Cerebellar cortex (tissue), 1 donor: Measurements from ENCODE around the gene ZFHX3.

Source experiments
- DNase-seq: peaks from one replicate; pipeline ENCODE4 v3.0.0-alpha.2; 2015; ENCODE audit warnings: low spot score

Gene ZFHX3

DNA sequence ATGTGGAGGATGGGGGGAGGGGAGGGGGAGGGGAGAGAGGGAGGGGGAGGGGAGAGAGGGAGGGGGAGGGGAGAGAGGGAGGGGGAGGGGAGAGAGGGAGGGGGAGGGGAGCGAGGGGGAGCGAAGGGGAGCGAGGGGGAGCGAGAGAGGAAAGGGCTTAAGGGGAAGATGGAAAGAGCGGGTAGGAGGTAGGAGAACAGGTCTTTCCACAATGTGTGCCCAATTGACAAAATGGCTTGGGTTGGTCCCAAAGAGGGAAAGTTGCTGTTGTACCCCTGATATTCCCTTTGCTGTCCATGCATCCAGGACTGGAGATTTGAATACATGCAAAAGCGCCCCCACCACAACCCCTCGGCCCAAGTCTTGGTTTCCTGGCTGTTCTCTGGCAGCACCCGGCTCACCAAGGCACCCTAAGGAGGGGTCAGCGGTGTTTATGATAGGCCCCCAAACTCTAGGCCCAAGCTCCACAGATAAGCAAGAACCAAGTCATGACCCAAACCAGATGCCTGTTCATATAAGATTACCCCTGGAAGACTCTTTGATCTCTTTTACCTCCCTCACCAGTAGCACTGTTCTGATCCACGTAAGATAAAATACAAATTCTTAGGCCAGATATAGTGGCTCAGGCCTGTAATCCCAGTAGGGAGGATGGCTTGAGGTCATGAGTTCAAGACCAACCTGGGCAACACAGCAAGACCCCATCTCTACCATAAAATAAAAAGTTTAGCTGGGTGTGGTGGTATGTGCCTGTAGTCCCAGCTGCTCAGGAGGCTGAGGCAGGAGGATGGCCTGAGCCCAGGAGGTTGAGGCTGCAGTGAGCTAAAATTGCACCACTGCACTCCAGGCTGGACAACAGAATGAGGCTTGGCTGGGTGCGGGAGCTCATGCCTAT is 119.6 kb downstream of the ZFHX3 start:
- no peak for DNase-seq

DNA sequence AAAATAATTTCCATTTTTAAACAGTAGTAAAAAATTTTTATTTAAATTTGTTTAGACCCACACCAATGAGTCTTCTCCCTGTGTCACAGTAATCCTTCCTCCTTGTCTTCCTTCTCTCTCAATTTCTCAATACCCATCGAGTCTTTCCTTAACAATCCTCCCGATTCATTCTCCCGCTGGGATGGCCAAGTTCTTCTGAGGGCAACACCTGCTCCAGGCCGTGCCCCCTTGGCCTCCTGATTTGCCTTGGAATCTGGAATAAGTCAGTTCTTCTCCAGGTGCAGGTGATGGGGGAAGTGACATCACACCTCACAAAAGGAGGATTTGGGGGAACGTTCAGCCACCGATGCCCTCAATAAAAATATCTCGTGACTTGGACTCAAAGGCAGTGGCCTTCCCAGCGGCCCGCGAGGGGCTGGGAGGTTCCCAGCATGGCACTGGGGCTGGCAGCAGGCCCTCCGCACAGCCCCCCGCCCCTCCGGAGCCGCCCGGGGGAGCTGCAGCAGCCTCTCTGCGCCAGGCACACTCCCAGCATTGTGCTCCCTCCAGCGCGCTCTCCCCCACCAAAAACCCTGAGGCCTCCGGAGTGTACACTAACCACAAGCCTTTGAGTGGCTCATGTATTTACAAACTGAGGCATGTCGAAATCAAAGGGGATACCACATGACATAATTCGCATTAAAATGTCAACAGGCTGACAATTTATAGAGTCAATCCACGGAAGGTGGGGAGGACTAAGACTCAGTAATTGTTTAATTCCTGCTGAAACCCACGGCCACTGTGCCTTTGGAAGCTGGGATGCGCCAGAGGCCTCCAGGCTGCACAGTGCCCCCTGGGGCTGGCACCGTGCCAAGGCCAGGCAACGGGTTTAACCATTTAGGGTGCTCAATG is 120.5 kb downstream of the ZFHX3 start:
- no peak for DNase-seq

DNA sequence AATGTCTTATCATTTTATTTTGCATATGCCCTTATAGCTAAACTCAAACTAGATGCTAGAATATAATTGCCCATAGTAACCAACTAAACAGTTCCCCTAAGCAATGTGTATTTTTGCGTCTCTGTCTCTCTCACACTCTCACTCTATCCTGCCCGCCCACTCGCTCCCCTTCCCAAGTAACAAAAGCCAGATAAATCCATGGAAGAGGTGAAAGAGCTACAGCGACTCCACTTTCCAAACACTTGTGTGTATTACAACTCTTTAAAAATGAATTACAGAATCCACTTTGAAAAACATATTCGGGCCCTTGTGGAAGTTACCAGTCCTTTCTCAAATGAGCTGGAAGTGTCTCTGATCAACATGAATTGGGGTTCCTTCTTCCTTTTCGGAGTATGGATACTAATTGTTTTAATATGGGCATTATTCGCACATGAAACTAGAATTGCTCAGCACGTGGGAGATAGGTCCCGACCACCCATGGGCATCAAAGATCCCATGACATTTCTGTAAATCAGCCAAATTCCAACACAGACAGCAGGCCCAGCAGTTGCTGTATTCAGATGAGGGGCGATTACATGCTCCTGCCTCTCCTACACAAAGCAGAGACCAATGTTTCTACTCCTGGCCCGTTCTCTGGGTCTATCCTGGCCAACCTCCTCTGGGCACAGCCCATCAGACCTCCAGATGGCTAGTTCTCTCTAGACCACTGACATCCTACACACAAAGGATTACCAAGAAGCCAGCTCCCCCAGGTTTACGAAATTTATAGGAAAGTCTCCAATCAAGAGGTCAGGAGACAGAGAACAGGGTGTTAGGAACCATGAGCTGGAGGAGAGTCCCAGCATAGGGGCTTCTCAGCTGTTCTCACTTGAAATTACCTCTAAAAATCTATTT is 121.5 kb downstream of the ZFHX3 start:
- no peak for DNase-seq

DNA sequence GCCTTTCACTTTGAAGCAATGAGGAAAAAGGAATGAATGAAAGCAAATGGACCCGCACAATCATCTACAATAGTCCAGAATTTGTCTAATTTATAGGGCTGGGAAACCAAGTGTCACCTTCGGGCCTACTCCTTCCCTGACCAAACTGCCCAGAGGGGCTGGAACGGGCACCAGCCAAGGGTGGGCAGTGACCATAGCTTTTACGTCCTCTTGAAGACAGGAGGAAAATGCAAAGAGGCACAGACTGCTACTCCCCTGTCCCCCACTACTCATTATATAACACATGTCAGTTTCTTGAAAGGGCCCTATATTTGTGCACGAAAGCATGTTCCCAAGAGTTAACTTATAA is 122.3 kb downstream of the ZFHX3 start:
- DNase-seq: no peak

DNA sequence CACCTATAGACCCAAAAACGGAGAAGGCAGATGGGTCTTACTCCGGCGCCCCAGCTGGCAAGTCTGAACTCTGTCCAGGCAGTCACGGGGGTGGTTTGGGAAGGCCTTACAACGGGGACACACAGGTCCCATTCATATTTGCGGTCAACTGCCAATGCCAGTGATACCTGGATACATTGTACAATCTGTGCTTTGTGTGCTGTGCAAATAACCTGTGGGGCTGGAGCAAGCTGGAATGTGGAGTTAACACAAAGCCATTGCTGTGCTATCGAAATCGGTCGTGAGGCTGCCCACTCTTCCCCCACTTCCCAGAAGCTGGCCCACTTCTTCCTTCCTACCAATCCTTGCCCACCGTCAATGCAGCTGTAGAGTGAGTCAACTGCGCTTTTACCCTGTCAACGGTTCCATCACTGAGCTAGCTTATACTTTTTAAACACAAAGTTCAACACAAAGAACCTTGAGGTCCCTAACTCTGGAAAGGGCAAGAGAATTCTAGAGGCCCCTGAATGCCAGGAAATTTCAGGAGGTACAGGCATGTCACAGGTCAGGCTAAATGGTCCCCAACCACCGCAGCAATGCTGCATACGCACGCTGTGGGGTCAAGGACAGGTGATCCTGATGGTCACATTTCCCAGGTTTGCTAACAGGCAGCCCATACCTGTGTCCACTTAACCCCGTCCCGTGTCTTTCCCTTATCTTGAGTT is 122.8 kb downstream of the ZFHX3 start:
- DNase-seq: no peak

DNA sequence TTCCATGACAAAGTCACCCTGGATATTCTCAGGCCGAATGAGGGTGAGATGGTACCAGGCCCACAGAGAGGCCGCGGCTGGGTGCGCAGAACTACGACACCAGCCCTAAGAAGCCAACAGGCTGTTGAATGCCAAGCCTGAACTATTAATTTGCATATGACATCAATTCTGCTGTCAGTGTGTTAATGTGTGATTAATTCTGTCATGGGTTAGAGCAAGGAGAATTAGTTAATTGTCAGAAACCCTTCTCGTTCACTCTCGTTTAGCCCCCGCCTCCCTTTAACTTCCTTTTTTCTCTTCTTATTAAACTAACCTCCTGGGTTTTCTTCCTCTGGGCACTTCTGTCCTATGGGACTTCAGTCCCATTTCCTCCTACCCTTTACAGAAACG is 123.4 kb downstream of the ZFHX3 start:
- DNase-seq: no peak

DNA sequence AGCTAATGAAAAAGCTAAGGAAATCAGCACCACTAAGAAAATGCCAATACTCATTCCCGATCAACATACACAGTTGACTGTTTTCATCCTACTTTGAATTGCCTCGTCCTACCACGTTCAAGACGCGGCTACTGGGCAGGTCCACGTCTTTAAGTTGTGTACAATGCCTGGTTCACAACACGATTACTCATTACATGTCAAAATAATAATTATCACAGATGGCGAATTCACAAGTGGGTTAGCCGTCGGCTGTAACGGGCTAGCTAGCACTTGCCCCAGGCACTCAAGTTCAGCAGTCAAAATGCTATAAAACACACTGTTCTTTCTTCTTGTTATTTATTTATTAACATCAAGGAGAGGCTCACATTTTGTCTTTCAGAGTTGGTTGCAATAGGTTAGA is 124.2 kb downstream of the ZFHX3 start:
- DNase-seq: no peak

DNA sequence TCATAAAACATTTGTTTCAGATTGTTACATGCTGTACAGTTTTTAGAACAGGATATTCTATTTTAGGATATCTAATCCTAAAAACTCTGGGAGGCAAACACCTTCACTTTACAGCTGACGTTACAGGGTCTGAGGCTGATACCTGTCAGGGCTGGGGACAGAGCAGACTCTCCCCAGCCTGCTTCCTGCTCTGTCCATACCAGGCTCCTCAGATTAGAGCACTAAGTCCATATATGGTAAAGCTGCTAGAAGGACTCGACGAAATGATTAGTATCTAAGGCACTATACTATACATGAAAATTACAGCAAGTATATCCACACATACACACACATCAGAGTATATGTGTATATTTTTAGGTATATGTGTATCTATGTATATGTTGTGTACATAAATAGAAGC is 125.2 kb downstream of the ZFHX3 start:
- no peak for DNase-seq

DNA sequence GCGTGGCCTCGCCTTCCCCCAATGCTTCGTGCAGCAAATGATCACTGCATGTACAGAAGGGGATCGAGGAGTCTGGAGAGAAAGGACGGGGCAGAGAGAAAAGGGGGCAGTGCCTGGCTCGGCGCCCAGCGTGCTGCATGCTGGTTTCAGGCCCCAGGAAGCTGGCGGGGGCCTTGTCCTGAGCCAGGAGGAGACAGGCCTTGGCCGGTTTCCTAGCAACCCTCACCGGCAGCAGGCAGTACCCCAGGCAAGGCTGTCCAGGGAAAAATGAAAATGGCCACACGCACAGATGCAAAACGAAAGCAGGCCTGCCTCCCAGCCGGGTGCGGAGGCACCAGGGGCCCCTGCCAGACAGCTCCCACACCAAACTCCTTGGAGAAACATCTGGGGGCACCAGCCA is 126.3 kb downstream of the ZFHX3 start:
- peak; percentile 56 for DNase-seq

DNA sequence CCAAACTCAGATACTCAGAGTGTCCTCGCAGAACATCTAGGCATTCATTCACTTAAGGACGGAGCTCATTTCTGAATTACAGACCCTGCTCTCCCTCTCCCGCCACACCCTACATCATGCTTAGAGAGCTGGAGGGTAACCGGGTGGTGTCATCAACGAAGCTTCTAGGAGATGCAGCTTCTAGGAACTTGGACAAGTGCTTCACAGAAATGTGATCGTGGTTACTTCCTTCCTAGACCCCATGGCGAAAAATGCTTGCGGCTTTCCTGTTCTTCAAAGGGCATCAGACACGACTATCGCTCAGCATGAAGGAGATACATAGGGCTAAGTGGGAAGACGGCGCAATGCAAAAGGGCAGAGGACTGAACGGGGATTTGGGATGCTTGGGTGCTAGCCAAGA is 126.8 kb downstream of the ZFHX3 start:
- DNase-seq: no peak

DNA sequence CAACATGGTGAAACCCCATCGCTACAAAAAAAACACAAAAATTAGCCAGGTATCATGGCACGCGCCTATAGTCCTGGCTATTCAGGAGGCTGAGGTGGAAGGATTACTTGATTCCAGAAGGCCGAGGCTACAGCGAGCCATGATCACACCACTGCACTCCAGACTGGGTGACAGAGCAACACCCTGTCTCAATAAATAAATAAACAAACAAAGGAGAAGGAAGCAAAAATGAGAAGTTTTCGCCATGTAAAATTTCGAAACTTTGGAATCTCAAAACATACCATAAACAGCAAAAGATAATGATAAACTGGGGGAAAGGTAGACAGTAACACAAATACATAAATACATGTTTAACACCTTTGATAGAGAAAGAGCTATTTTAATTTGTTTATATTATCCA is 130.9 kb downstream of the ZFHX3 start:
- DNase-seq: no peak

DNA sequence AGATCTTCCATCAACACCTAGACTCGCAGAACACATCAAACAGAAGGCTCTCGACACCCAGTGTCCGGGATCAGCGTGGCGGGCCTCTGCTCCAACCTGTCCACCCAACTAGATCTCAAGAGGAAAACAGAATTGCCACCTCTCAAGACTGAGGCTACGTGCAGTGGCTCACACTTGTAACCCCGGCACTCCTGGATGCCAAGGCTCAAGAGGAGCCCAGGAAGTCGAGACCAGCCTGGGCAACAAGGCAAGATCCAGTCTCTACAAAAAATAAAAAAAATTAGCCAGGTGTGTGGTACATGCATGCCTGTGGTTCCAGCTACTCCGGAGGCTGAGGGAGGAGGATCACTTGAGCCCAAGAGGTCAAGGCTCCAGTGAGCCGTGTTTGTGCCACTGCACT is 132.6 kb downstream of the ZFHX3 start:
- no peak for DNase-seq

DNA sequence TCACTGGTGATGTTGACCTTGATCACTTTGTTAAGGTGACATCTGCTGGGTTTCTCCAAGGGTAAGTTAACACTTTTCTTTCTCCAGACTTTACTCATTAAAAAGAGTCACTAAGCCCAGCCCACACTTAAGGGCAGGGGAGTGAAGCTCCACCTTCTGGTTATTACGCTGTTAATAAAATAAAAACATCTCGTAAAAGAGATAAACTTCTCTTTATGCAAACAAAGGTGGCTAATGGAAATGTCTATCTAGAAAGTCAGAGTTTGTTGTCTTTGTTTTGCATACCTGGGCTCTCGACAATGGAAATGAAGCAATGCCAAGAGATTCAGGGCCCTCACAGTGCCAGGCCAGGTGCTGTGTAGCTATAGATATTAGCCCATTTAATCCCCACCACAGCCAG is 134.4 kb downstream of the ZFHX3 start:
- no peak for DNase-seq

DNA sequence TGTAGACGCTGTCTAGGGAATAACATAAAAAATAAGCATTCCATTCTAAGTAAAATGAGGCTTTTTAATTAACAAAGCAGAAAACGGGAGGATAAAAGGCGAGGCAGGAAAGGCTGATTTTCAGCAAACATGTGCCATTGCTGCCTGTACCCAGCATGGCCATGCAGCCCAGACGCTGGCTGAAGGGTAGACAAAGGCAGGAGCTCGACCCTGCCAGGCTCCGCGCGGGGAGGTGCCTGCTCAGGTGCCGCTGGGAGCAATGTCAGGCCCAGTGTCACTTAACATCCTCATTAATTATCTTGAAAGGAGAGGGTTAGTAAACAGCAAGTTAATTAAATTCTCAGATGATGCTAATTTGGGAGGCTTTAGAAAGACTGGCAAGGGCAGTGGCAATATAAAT is 136.0 kb downstream of the ZFHX3 start:
- DNase-seq: no peak

DNA sequence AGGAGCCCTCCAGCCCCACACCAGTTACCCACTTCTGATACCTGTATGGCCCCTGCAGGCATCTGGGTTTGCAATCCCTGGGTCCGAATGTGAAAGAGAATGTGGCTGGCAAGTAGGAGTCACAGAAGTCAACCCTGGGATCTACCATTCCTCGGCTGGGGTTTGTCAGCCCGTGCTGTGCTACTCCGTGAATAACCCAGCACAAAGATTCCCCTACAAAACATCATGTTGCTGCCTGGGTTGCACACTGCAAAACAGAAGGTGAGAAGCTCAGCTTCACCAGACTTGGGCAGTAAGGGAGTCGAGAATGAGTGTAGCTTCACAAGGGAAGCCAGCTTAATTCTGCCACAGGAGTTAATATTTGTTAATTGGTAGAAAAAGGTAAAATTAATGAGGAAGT is 137.1 kb downstream of the ZFHX3 start:
- peak; percentile 14 for DNase-seq

DNA sequence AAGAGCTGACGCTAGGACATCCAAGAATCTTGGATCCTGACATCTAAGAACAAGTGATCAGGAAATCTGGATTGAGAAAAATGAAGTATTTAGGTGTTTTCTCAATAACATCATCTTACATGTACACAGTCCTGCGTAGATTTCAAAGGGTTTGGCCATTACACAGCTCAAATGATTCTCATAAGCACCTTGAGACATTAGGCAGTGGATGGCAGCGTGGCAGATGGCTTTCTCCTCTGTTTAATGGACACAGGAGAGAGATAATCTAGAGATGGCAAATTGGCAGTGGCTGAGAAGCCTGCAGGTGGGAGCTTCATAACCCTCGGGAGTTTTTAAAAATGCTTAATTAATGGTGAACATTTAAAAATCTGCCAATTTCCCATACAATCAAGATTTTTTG is 137.5 kb downstream of the ZFHX3 start:
- peak; percentile 62 for DNase-seq

DNA sequence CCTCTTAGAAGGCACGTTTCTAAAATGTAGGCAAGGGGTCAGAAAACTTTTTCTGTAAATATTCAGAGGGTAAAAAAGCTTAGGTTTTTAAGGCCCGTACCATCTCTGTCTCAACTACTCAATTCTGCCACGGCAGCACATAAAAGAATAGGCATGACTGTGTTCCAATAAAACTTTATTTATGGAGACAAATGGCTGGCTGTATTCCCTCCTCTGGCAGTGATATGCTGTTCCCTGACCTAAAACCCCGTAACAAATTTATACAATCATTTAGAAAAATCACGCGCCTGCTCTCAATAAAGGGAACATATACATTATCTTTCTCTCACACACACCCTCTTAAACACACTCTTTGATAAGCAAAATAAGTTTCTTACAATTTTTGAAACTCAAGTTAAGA is 138.7 kb downstream of the ZFHX3 start:
- no peak for DNase-seq

DNA sequence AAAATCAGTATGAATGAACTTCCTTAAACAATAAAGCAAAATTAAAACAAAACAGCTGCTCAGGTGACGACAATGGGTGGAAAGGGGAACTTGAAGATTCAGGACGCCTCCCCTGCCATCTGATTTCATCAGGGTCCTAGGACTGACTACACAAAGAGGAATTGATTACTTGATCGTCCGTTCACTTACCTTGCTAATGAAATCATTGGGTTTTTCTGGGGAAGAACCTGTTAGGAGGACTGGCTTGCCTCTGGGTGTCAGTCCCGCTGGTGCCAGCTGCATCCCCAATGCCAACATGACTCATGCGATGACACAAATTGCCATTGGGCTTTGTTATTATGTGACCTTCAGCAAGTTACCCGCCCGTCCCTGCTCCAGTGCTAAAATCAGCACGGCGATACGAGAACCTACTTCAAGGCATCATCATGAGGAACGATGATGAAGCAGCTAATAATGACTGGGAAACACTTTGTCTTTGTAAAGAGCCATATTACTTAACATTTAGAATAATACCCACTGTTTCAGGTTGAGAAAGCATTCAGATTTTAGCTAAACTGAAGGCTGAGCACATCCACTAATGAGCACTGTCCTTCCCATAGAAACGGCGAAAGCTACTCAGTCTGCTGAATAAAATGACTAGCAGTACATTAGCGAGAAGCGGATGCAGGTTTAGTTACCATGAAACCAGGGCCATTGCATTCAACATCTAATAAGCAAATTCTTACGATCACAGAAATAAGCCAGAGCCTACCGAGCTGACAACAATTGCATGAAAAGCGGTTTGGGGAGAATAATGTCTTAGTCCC is 139.4 kb downstream of the ZFHX3 start:
- DNase-seq: no peak

DNA sequence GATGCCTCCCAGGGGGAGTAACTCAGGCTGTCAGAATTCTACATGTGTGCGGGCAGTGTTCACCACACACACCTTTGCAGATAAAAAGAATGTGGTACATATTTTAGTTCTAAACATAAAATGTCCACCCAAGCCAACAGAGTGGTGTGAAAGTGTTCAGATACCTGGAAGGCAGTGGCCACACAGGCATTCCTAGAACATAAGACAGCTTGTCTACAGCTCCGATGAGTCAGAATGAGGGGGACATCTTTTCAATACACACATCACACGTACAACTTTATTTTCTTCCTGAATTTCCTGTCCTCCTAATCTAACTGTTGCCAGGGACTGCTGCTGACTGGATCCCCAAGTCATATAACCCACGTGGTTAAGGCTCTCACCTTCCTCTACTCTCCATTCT is 142.3 kb downstream of the ZFHX3 start:
- DNase-seq: no peak

DNA sequence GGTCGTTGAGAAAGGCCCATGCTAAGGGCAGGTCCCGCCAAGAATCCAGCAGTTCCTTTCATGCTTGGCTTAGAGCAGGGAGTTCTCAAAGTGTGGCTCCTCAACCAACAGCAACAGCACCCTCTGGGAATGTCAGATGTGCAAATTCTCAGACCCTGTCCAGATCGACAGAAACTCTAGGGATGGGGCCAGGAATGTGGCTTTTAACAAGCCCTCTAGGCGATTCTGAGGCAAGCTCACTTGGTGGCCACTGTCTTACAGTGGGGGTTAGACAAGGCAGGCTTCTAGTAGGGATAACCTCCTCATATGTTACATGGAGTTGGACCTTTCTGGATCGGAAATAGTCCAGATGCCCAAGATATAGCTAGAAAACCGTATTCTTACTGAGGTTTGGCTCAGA is 144.8 kb downstream of the ZFHX3 start:
- DNase-seq: no peak

DNA sequence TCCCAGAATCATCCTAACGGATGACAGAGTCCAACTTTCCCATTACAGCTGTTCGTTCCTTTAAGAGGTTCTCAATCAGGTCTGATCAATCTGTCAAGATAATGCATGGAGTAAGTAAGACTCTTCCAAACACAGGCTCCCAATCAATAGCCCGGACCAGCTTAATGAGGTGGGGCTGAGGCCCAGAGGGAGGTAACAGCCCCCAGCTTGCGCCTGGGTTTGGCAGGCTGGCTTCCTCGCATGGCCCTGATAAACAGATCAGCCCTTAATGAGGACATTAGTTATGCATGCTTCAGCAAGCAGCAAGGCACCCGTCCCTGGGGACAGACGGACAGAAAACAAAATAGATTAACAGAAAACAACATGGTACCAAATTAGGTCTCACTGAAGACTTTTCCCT is 145.7 kb downstream of the ZFHX3 start:
- DNase-seq: no peak
